Chondrocyte (in vitro differentiated cells): ENCODE measurements around the gene ANKRD50. TPM values are rescaled to one million over a fixed set of nuclear protein-coding genes. Genes with fewer than 3 reads are reported as not detected.

Experiments used
- DNase-seq: peaks from one replicate; pipeline ENCODE4 v3.0.0; 2021; ENCODE audit warnings: mixed read lengths, low spot score
- H3K27ac Mint-ChIP-seq: one replicate; pipeline ENCODE4 v1.8.0; 2021; ENCODE audit warnings: mild to moderate bottlenecking, moderate library complexity, mixed read lengths; ENCODE audit not compliant: unreplicated experiment
- H3K27me3 Mint-ChIP-seq: 2 replicates; pipeline ENCODE4 v1.8.0; 2021; ENCODE audit warnings: low read depth, mixed read lengths
- H3K36me3 Mint-ChIP-seq: 2 replicates; pipeline ENCODE4 v1.8.0; 2021; ENCODE audit warnings: low read depth, mixed read lengths
- H3K4me1 Mint-ChIP-seq: 2 replicates; pipeline ENCODE4 v1.8.0; 2021; ENCODE audit warnings: low read depth, mild to moderate bottlenecking, mixed read lengths
- H3K4me3 Mint-ChIP-seq: one replicate; pipeline ENCODE4 v1.8.0; 2021; ENCODE audit warnings: mild to moderate bottlenecking, moderate library complexity, mixed read lengths; ENCODE audit not compliant: unreplicated experiment
- H3K9me3 Mint-ChIP-seq: 2 replicates; pipeline ENCODE4 v1.8.0; 2021; ENCODE audit warnings: low read depth, mixed read lengths
- total RNA-seq: library from RNA; stranded (reverse); gene quantifications from 3 replicates; pipeline ENCODE4 v1.2.1, GENCODE V29; 2021
- TF ChIP-seq, protein P1 (sequence below): fragments of 200-600 bp; sonication (generic); IDR thresholded peaks from 2 replicates; pipeline ENCODE4 v1.5.0; 2021; ENCODE audit warnings: antibody characterized with exemption, mild to moderate bottlenecking, moderate library complexity

Gene ANKRD50
- total RNA-seq, 1 donor from 2014 or later = 47.8 TPM

- Mint-ChIP-seq H3K36me3 (peaks cover 13% of the 10 kb centered on the region), H3K27ac (no peak overlapping the region), H3K27me3 (no peaks in the 10 kb centered on the region), H3K4me3 (no peak overlapping the region), H3K9me3 (no peaks in the 10 kb centered on the region), H3K4me1 (peaks cover 9% of the 10 kb centered on the region)
- TF ChIP-seq, protein P1, sequence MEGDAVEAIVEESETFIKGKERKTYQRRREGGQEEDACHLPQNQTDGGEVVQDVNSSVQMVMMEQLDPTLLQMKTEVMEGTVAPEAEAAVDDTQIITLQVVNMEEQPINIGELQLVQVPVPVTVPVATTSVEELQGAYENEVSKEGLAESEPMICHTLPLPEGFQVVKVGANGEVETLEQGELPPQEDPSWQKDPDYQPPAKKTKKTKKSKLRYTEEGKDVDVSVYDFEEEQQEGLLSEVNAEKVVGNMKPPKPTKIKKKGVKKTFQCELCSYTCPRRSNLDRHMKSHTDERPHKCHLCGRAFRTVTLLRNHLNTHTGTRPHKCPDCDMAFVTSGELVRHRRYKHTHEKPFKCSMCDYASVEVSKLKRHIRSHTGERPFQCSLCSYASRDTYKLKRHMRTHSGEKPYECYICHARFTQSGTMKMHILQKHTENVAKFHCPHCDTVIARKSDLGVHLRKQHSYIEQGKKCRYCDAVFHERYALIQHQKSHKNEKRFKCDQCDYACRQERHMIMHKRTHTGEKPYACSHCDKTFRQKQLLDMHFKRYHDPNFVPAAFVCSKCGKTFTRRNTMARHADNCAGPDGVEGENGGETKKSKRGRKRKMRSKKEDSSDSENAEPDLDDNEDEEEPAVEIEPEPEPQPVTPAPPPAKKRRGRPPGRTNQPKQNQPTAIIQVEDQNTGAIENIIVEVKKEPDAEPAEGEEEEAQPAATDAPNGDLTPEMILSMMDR = no peak
- peak; percentile 75 for DNase-seq
These were observed 61.9 kb downstream of the ANKRD50 start for GRCh38 chr4:124650614-124651013.

GRCh38 chr4:124647599-124647998 is 64.9 kb downstream of the ANKRD50 start:
- peaks cover 10% of the 10 kb centered on the region for H3K36me3 Mint-ChIP-seq
- H3K9me3 Mint-ChIP-seq = no peaks in the 10 kb centered on the region
- H3K4me3 Mint-ChIP-seq = no peak overlapping the region
- DNase-seq = no peak
- TF ChIP-seq, protein P1 = no peak
- H3K4me1 Mint-ChIP-seq = peaks cover 21% of the 10 kb centered on the region
- no peaks in the 10 kb centered on the region for H3K27me3 Mint-ChIP-seq
- H3K27ac Mint-ChIP-seq = no peak overlapping the region

GRCh38 chr4:124644621-124645020 is 67.9 kb downstream of the ANKRD50 start:
- no peak for DNase-seq
- Mint-ChIP-seq H3K4me1 (peaks cover 32% of the 10 kb centered on the region), H3K36me3 (peaks cover 7% of the 10 kb centered on the region), H3K27ac (no peak overlapping the region), H3K27me3 (no peaks in the 10 kb centered on the region), H3K4me3 (no peak overlapping the region), H3K9me3 (no peaks in the 10 kb centered on the region)
- TF ChIP-seq, protein P1 = no peak

DNA sequence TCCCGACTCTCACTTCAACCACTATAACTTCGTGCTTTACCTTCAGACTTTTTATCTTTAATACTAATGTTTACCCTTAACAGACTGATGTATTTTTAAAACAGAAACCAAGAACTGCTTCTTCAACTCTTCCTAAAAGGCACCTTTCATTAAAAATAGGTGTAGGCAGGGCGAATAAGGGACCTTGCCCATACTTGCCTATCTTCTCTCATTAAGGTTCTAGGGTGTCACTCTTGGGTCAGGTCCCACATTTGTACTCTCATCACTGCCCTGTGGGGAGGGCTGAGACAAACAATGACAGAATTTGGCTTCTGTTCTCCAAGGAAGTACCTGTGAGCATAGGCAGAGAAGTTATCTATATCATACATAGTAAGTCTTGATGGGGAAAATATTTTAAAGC is 69.7 kb downstream of the ANKRD50 start:
- Mint-ChIP-seq H3K9me3 (no peaks in the 10 kb centered on the region), H3K27me3 (no peaks in the 10 kb centered on the region), H3K4me3 (no peak overlapping the region), H3K36me3 (peaks cover 10% of the 10 kb centered on the region), H3K4me1 (peaks cover 27% of the 10 kb centered on the region), H3K27ac (peak overlapping the region; percentile 45)
- DNase-seq = no peak
- TF ChIP-seq, protein P1 = no peak

GRCh38 chr4:124641715-124642381 is 70.7 kb downstream of the ANKRD50 start:
- Mint-ChIP-seq H3K27ac (peak overlapping the region; percentile 79), H3K4me3 (no peak overlapping the region), H3K36me3 (peaks cover 13% of the 10 kb centered on the region), H3K4me1 (peaks cover 25% of the 10 kb centered on the region), H3K9me3 (peaks cover 2% of the 10 kb centered on the region), H3K27me3 (no peaks in the 10 kb centered on the region)
- no peak for DNase-seq
- TF ChIP-seq, protein P1 = no peak
